Measurements from ENCODE around the gene FAM151A. TPM values are rescaled to one million over a fixed set of nuclear protein-coding genes. Genes with fewer than 3 reads are reported as not detected.

Gene FAM151A
- total RNA-seq, 1 experiment from 2014 or later, result not detected

Other genes with a start within 250 kb of the FAM151A start
- gene SSBP3, start 217.1 kb downstream of the FAM151A start, total RNA-seq (2014; rRNA removed; shearing (Covaris generic)), result 28.9 and 44.1 TPM in 2 replicates
- gene ACOT11, start 75.3 kb downstream of the FAM151A start, total RNA-seq (2014; rRNA removed; shearing (Covaris generic)), result 1.9 and 2.0 TPM in 2 replicates
- not detected in 2 replicates for gene MROH7, start 18.3 kb upstream of the FAM151A start, total RNA-seq (2014; rRNA removed; shearing (Covaris generic))
- 35.1 and 37.9 TPM in 2 replicates for gene TTC4, start 92.3 kb upstream of the FAM151A start, total RNA-seq (2014; rRNA removed; shearing (Covaris generic))
- 7.6 and 8.6 TPM in 2 replicates for gene PARS2, start 141.0 kb upstream of the FAM151A start, total RNA-seq (2014; rRNA removed; shearing (Covaris generic))
- gene TTC22, start 177.8 kb upstream of the FAM151A start, total RNA-seq (2014; rRNA removed; shearing (Covaris generic)), result not detected in 2 replicates